ENCODE data around the gene ATG2A.

Gene ATG2A

DNA sequence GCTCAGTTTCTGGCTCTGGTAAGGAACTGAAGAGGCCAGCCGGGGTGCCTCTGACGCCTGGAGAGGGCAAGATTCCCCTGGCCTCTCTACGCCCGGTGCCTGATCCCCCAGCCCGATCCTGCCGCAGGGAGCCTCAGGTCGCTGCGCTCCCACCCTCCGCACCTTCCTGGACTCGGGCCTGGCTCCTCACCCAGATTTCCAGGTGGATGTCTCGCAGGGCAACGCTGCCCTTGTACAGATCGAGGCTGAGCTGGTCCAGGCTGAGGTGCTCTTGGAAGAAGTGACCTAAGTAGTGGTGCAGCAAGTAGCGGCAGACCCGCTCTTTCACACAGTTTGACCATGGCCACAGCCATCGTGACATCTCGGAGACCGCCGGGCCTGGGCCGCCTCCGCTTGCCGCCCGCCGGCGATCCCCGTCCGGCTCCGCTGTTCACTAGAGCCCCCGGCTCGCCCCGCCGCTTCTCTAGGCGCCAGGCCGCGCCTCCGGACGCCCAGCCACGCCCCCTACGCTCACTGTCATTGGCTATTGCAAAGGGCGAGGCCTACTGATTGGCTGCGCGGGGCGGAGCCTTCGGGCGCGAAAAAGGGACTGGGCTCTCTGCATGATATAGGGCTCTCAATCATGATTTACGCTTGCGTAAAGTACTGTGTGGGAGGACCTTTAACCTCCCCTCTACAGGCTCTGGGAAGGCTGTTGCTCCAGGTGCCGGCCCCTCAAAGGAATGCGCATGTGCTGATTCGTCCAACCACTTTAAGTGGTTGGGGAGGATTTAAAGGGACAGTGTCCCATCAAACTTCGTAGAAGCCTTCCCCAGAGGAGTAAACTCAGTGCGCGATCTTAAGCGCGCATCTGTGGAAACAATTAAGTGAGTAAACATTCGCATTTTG is at the start of gene ATG2A:
ATG2A (minus strand) TSS at position 435 of the 888 bp plus-strand sequence; CDS start at position 361, 74 bp downstream.
- peak; percentile 99 for DNase-seq

DNA sequence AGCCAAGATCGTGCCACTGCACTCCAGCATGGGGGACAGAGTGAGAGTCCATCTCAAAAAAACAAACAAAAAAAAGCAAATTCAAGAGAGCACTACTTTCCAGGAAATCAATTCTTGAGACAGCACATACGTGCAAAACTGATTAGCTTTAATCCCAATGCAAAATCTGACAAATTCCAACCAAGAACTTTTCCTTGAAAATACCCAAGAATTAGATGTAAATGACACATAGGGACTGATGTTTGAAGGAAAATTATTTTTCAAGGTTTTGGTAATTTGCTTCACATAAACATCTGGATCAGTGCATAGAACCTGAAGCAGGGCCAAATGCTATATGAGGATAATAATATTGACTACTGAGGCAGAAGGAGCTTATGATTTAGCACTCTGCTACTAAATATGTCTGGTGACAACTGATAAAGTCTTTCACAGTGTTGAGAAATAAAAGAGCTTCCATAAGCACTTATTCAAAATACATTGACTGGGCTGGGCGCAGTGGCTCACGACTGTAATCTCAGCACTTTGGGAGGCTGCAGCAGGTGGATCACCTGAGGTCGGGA is 46.1 kb upstream of the ATG2A start:
- DNase-seq = no peak

- no peak for DNase-seq
These were observed 43.7 kb upstream of the ATG2A start for GRCh38 chr11:64960719-64961118.

GRCh38 chr11:64959498-64959897 is 42.5 kb upstream of the ATG2A start:
- no peak for DNase-seq

DNA sequence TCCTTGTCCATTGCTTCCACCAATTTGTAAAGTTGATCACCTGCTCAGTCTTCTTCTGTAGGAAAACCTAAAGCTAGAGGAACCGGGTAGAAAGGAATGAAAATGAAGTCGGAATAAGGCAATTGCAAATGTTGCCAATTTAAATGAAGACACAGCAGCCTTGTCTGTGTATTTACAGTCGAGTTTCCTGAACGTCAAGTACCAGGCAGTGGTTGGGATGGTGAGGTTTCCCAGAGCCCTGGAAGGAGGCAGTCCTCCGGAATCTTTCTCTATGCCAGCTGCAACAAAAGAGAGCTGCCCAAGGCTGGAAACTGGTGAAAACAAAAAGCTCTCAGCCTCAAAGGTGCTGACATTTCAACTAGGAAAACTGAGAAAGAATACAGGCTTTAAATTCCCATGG is 37.2 kb upstream of the ATG2A start:
- DNase-seq = no peak

DNA sequence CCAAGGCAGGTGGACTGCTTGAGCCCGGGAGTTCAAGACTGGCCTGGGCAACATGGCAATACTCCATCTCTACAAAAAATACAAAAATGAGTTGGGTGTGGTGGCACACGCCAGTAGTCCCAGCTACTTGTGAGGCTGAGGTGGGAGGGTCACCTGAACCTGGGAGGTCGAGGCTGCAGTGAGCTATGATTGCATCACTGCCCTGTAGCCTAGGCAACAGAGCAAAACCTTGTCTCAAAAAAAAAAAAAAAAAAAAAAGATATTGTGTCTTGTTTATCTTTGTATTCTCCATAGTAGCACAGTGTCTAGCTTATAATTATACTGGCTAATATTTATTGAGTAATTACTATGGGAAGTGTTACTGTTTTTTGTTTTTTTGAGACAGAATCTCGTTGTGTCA is 34.5 kb upstream of the ATG2A start:
- peak; percentile 33 for DNase-seq

DNA sequence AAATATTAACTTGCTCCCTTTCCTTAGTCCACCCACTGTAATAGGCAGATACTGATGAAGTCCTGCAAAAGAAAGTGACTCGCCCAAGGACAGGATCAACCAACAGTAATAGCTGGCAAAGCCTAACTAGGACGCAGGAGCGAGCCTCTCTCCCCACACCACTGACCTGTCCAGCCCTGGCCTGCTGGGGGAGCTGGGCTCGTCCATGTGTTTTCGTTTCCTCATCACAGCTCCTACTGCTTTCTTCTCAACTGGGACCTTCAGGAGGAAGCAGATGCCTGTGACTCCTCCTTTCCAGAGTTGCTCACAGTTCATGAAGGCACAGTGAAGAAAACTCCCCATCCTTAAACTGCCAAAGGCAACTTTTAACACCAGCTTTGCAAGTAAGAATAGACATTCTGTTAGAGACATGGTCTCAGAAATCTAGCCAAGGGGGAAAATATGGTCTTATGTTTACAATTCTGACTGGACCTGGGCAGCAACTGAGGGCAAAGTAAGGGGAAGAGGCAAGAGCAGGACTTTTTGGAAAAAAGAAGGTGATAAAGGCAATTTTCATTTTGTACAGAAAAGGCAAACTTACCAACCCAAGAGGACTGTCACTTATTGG is 30.3 kb upstream of the ATG2A start:
- no peak for DNase-seq

DNA sequence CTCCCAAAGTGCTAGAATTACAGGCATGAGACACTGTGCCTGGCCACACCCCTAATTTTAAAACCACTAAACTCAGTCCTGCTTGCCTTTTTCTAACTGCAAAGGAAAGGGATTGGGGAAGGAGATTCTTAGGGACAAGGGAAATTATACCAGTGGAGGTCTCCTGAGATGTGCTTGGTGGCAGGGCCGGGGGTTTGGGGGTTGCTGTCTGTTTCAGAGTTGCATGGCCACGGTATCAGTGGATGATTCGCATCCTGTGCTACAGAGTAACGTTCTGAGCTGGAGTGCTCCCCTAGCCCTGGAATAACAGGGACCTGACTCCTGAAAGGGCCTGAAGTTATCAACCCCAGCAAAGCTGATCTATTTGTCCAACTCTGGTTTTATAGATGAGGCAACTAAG is 19.5 kb upstream of the ATG2A start:
- no peak for DNase-seq

GRCh38 chr11:64935359-64936081 is 18.5 kb upstream of the ATG2A start, which contains the start of gene GPHA2:
TSS of gene GPHA2 (minus strand) at chr11:64935893. CDS start at chr11:64935460, 433 bp downstream.
- DNase-seq = peak; percentile 64

DNA sequence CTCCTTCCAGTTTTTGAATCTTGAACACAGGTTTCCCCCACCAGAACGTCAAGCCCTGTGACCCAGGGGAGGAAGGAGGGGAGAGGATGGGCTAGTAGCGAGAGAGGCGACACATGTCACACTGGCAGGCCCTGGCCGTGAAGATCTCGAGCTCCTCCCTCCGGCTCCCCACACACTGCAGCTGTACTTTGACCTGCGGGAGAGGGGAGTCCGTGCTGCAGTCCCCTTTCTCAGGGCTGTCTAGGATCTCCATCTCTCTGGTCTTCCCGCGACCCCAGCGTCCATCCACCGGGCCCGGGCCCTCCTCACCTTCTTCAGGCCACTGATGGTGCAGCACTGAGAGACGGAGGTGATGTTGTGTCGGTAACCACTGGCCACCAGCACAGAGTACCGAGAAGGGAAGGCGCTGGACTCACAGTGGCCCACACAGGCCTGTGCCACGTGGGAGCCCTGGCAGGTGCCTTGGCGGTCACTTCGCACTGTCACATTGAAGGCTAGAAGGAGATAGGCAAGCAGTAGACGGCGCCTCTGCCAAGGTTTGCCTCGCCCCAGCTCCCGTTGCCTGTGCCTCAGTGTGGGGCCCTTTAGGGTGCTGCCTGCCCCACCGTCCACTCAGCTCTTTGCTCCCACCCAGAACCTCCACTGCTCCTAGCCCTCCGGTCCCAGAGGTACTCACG is 17.8 kb upstream of the ATG2A start:
- DNase-seq = no peak

- DNase-seq = no peak
These were observed 17.1 kb upstream of the ATG2A start for GRCh38 chr11:64933935-64934681.

- no peak for DNase-seq
These were observed 16.4 kb upstream of the ATG2A start for GRCh38 chr11:64933213-64933934.

DNA sequence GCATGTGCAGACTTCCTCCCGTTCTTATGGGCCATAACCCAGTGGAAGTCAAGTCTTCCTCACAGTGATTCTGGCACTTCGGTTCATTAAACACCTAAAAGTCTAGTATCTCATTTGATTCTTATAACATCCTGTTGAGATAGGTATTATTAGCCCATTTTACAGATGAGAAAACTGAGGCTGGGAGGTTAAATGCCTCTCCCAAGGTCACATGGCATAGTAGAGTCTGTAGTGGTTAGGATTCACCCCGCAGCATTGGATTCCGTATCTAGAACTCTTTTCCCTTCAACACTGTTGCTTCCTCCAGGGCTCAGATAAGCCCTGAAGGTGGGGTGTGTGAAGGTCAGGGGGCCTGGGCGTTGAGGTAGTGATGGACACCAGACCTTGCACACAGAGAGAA is 15.3 kb upstream of the ATG2A start:
- no peak for DNase-seq

- no peak for DNase-seq
These were observed 14.3 kb upstream of the ATG2A start for GRCh38 chr11:64931290-64931689.

- DNase-seq = no peak
These were observed 13.3 kb upstream of the ATG2A start for GRCh38 chr11:64930340-64930739.

DNA sequence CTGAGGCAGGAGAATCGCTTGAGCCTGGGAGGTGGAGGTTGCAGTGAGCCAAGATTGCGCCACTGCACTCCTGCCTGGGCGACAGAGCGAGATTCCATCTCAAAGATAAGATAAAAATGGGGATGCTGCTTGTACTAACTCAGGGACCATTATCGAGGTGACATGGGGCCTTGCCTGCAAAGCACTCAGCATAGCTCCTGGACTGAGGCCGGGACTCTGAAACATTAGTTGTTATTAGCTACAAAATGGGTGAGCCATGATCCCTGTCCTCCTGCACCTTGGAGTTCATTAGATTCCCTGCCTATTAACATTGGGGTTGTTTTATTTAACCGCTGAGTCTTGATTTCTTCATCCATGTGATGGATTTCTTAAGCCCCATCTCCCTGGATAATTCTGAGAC is 12.6 kb upstream of the ATG2A start:
- DNase-seq = no peak

- no peak for DNase-seq
These were observed 11.9 kb upstream of the ATG2A start for GRCh38 chr11:64928957-64929356.

DNA sequence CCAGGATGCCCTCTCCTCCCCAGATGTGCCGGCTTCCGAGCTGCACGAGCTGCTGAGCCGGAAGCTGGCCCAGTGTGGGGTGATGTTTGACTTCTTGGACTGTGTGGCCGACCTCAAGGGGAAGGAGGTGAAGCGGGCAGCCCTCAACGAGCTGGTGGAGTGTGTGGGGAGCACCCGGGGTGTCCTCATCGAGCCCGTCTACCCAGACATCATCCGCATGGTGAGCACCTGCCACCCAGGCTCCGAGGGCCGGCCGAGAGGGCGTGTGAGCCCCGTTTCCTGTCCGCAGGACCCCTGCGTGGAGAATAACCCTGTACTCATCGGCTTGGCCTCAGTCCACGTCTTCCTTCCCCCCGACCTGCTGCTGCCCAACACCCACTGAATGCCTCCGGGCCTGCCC is 9.7 kb upstream of the ATG2A start:
- DNase-seq = no peak

DNA sequence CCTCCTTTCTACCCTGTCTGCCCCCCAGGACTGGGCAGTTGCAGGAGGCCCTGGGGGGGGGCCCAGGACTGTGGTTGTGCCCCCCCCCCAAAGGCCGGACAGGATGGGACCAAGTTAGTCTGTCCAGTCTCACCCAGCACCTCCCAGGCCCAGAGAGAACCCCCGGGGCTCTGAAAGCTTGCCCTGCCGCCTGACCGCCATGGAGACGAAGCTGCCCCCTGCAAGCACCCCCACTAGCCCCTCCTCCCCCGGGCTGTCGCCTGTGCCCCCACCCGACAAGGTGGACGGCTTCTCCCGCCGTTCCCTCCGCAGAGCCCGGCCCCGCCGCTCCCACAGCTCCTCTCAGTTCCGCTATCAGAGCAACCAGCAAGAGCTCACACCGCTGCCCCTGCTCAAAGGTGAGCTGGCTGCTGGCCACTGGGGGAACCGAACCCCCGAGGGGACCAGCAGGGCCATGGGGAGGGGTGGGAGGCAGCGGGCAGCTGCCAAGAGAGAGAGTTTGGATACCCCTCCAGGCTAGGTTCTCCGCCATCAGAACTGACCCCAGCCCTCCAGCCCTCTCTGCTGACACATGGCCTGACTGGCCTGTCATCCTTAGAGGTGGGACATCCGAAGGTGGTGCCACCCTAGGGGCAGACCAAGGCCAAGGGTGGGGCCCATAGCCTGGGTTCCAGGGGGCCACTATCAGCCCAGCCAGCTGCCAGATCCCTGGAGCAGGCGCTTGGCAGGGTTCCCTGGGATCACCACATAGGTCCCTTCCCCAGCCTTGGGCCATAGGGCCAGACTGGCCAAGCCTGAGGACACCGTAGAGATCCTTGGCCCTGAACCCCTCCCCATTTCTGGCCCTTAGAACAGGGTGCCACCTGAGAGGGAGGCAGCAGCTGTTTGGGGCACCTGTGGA is 8.8 kb upstream of the ATG2A start:
- no peak for DNase-seq

GRCh38 chr11:64924910-64925284 is 7.9 kb upstream of the ATG2A start:
- DNase-seq = no peak

All from NCI-H146 (cell line).